ENCODE results near the gene TAF8.

TAF8 gene

DNA sequence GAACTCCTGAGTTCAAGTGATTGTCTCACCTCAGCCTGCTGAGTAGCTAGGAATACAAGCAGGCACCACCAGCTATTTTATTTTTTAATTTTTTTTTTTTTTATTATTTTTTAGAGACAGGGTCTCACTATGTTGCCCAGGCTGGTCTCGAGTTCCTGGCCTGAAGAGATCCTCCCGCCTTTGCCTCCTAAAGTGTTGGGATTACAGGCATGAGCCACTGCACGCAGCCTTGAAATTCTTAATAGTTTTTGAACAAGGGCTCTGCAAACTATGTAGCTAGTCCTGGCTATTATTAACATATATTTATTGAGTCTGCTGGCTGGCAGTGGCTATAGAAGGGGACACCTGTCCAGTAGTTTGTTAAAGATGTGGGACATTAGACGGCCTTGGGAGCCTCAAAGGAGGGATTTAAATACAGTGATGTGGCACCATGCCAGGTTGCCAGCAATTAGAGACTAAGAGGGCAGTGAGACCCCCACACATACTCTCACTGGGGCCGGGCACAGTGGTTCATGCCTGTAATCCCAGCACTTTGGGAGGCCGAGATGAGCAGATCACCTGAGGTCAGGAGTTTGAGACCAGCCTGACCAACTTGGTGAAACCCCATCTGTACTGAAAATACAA is 21.1 kb upstream of the TAF8 start:
- no peaks in the 10 kb centered on the region for H3K4me1 ChIP-seq (ENCODE audit: low read length)
- H3K79me2 ChIP-seq (ENCODE audit: low read length), result no peaks in the 10 kb centered on the region
- H3K4me3 ChIP-seq (ENCODE audit: low read length), result no peak overlapping the region
- no peaks in the 10 kb centered on the region for H4K20me1 ChIP-seq (ENCODE audit: insufficient read depth, low read length)
- H3K9ac ChIP-seq (ENCODE audit: low read length), result no peak overlapping the region
- H3K4me2 ChIP-seq (ENCODE audit: low read depth, low read length), result no peak overlapping the region
- H3K9me2 ChIP-seq (replicated peaks; ENCODE audit: insufficient read depth, low read length), result no peaks in the 10 kb centered on the region
- H3K36me3 ChIP-seq (replicated peaks; ENCODE audit: insufficient read depth, low read length), result no peaks in the 10 kb centered on the region
- H3K27me3 ChIP-seq (replicated peaks; ENCODE audit: insufficient read depth, low read length), result no peaks in the 10 kb centered on the region
- H2AFZ ChIP-seq (ENCODE audit: low read length), result no peak overlapping the region
- H3K9me3 ChIP-seq (replicated peaks; ENCODE audit: insufficient read depth, low read length), result no peaks in the 10 kb centered on the region
- H3K27ac ChIP-seq (ENCODE audit: low read length), result no peak overlapping the region
- DNase-seq, result no peak
- H3F3A ChIP-seq (ENCODE audit: insufficient read depth, low read length), result no peaks in the 10 kb centered on the region
- TF ChIP-seq EZH2 (optimal IDR thresholded peaks at IDR 0.05; ENCODE audit: low read depth, low read length) (no peak), EZH2phosphoT487 (IDR thresholded peaks at IDR 0.05; ENCODE audit: low read length) (no peak)
- TF ChIP-seq, protein P1, sequence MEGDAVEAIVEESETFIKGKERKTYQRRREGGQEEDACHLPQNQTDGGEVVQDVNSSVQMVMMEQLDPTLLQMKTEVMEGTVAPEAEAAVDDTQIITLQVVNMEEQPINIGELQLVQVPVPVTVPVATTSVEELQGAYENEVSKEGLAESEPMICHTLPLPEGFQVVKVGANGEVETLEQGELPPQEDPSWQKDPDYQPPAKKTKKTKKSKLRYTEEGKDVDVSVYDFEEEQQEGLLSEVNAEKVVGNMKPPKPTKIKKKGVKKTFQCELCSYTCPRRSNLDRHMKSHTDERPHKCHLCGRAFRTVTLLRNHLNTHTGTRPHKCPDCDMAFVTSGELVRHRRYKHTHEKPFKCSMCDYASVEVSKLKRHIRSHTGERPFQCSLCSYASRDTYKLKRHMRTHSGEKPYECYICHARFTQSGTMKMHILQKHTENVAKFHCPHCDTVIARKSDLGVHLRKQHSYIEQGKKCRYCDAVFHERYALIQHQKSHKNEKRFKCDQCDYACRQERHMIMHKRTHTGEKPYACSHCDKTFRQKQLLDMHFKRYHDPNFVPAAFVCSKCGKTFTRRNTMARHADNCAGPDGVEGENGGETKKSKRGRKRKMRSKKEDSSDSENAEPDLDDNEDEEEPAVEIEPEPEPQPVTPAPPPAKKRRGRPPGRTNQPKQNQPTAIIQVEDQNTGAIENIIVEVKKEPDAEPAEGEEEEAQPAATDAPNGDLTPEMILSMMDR (IDR thresholded peaks at IDR 0.05; ENCODE audit: low read length), result no peak

DNA sequence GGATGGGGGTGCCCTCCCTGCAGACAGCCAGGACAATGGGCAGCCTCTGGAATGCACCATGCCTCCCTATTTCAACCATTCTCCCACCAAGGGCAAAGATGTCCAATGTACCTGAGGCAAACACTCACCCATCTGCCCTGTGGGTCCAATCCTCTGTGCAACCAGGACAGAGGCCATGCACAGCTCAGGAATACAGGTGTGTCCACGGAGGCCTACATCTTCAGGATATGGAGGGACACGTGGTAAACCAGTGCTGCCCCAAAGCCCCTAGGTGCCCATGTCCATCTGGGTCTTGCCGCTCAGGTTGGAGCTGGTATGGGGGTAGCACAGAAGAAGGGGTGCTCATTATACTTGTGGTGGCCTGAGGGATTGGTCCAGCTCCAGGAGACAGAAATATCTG is 20.4 kb upstream of the TAF8 start:
- H4K20me1 ChIP-seq (ENCODE audit: insufficient read depth, low read length), result no peaks in the 10 kb centered on the region
- TF ChIP-seq EZH2phosphoT487 (IDR thresholded peaks at IDR 0.05; ENCODE audit: low read length), result no peak
- no peak for TF ChIP-seq EZH2 (optimal IDR thresholded peaks at IDR 0.05; ENCODE audit: low read depth, low read length)
- TF ChIP-seq, protein P1 (IDR thresholded peaks at IDR 0.05; ENCODE audit: low read length), result no peak
- H3K9ac ChIP-seq (ENCODE audit: low read length), result no peak overlapping the region
- H3K4me3 ChIP-seq (ENCODE audit: low read length), result no peak overlapping the region
- H3F3A ChIP-seq (ENCODE audit: insufficient read depth, low read length), result no peaks in the 10 kb centered on the region
- H3K4me1 ChIP-seq (ENCODE audit: low read length), result no peaks in the 10 kb centered on the region
- H3K36me3 ChIP-seq (replicated peaks; ENCODE audit: insufficient read depth, low read length), result no peaks in the 10 kb centered on the region
- H3K27me3 ChIP-seq (replicated peaks; ENCODE audit: insufficient read depth, low read length), result no peaks in the 10 kb centered on the region
- no peaks in the 10 kb centered on the region for H3K79me2 ChIP-seq (ENCODE audit: low read length)
- H3K4me2 ChIP-seq (ENCODE audit: low read depth, low read length), result no peak overlapping the region
- no peak for DNase-seq
- no peak overlapping the region for H2AFZ ChIP-seq (ENCODE audit: low read length)
- no peaks in the 10 kb centered on the region for H3K9me2 ChIP-seq (replicated peaks; ENCODE audit: insufficient read depth, low read length)
- H3K27ac ChIP-seq (ENCODE audit: low read length), result no peak overlapping the region
- H3K9me3 ChIP-seq (replicated peaks; ENCODE audit: insufficient read depth, low read length), result no peaks in the 10 kb centered on the region

DNA sequence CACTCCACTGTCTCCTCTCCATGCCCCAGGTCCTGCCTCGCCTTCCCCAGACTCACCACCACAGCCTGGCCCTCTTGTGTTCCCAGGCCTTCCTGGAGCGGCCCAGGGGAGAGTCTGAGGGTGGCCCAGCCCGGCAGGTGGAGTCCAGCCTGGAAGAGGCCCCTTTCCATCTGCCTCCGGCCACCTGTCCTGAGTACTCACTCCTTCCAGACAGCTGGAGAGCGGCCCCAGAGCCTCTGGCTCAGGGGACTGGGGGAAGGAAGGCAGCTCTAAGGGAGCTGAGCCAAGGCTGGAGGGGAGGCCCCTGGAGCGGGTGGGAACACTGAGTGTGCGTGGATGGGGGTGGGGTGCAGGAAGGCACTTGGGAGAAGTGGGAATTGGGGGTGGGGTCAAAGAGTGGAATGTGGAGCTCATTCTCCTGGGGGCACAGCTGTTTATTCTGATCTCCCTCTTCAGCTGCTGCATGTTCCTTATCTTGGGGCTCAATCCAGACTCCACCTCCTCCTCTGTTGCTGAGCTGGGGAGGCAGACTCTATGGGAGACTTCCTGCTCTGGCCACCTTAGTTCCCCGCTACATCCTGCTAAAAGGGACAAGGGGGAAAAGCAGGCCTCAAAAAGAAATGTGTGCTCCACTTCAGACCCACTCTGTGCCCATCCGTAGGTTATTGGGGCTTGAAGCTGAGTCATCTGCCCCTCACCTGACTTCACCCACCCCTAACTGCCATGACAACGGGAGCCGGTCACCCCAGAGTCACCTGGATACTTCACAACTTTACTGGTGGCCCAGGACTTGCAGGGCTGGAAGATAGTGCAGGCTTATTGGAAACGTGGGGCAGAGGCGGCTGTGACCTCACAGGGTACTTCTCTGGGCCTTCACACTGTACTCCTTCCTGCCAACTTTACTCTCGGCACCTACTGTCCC is 19.5 kb upstream of the TAF8 start:
- H3K4me2 ChIP-seq (ENCODE audit: low read depth, low read length), result no peak overlapping the region
- no peaks in the 10 kb centered on the region for H3F3A ChIP-seq (ENCODE audit: insufficient read depth, low read length)
- H4K20me1 ChIP-seq (ENCODE audit: insufficient read depth, low read length), result no peaks in the 10 kb centered on the region
- no peak overlapping the region for H3K4me3 ChIP-seq (ENCODE audit: low read length)
- no peak overlapping the region for H3K9ac ChIP-seq (ENCODE audit: low read length)
- H3K4me1 ChIP-seq (ENCODE audit: low read length), result no peaks in the 10 kb centered on the region
- H3K79me2 ChIP-seq (ENCODE audit: low read length), result no peaks in the 10 kb centered on the region
- no peaks in the 10 kb centered on the region for H3K36me3 ChIP-seq (replicated peaks; ENCODE audit: insufficient read depth, low read length)
- H2AFZ ChIP-seq (ENCODE audit: low read length), result no peak overlapping the region
- H3K9me2 ChIP-seq (replicated peaks; ENCODE audit: insufficient read depth, low read length), result no peaks in the 10 kb centered on the region
- TF ChIP-seq EZH2 (optimal IDR thresholded peaks at IDR 0.05; ENCODE audit: low read depth, low read length) (no peak), EZH2phosphoT487 (IDR thresholded peaks at IDR 0.05; ENCODE audit: low read length) (no peak)
- TF ChIP-seq, protein P1 (IDR thresholded peaks at IDR 0.05; ENCODE audit: low read length), result no peak
- DNase-seq, result no peak
- no peak overlapping the region for H3K27ac ChIP-seq (ENCODE audit: low read length)
- H3K9me3 ChIP-seq (replicated peaks; ENCODE audit: insufficient read depth, low read length), result no peaks in the 10 kb centered on the region
- no peaks in the 10 kb centered on the region for H3K27me3 ChIP-seq (replicated peaks; ENCODE audit: insufficient read depth, low read length)

Data from MM.1S (cell line).